Ishikawa (cell line): ENCODE measurements around the gene SLC30A5.
A peak's percentile ranks its signal among the peaks of the same experiment; 100 is the strongest.

ENCODE experiments used
- CEBPB ChIP-seq: IDR thresholded peaks from 2 replicates; pipeline ENCODE4 v1.6.1; 2012
- CREB1 ChIP-seq: IDR thresholded peaks from 2 replicates; pipeline ENCODE4 v1.6.1; 2012; ENCODE audit warnings: low read depth
- EGR1 ChIP-seq: IDR thresholded peaks from 2 replicates; pipeline ENCODE4 v1.6.1; 2012
- EP300 ChIP-seq: IDR thresholded peaks from 2 replicates; pipeline ENCODE4 v1.6.1; 2012; ENCODE audit warnings: borderline replicate concordance
- FOXM1 ChIP-seq: IDR thresholded peaks from 2 replicates; pipeline ENCODE4 v1.6.1; 2012; ENCODE audit warnings: low read depth, borderline replicate concordance
- NFIC ChIP-seq: IDR thresholded peaks from 2 replicates; pipeline ENCODE4 v1.6.1; 2012
- RAD21 ChIP-seq: IDR thresholded peaks from 2 replicates; pipeline ENCODE4 v1.6.1; 2012; ENCODE audit warnings: low read depth
- TAF1 ChIP-seq: IDR thresholded peaks from 2 replicates; pipeline ENCODE4 v1.6.1; 2012; ENCODE audit warnings: low read depth, mild to moderate bottlenecking
- TCF12 ChIP-seq: IDR thresholded peaks from 2 replicates; pipeline ENCODE4 v1.6.1; 2012; ENCODE audit warnings: low read depth
- TEAD4 ChIP-seq: IDR thresholded peaks from 2 replicates; pipeline ENCODE4 v1.6.1; 2012
- YY1 ChIP-seq: IDR thresholded peaks from 2 replicates; pipeline ENCODE4 v1.6.1; 2012; ENCODE audit warnings: low read depth
- ZBTB7A ChIP-seq: IDR thresholded peaks from 2 replicates; pipeline ENCODE4 v1.6.1; 2012; ENCODE audit warnings: low read depth
- TF ChIP-seq, protein P1 (sequence below): IDR thresholded peaks from 2 replicates; pipeline ENCODE4 v1.6.1; 2012; ENCODE audit warnings: low read depth, mild to moderate bottlenecking
- TF ChIP-seq, protein P2 (sequence below): IDR thresholded peaks from 2 replicates; pipeline ENCODE4 v1.6.1; 2012
- TF ChIP-seq, protein P3 (sequence below): IDR thresholded peaks from 2 replicates; pipeline ENCODE4 v1.6.1; 2012

SLC30A5 gene

DNA sequence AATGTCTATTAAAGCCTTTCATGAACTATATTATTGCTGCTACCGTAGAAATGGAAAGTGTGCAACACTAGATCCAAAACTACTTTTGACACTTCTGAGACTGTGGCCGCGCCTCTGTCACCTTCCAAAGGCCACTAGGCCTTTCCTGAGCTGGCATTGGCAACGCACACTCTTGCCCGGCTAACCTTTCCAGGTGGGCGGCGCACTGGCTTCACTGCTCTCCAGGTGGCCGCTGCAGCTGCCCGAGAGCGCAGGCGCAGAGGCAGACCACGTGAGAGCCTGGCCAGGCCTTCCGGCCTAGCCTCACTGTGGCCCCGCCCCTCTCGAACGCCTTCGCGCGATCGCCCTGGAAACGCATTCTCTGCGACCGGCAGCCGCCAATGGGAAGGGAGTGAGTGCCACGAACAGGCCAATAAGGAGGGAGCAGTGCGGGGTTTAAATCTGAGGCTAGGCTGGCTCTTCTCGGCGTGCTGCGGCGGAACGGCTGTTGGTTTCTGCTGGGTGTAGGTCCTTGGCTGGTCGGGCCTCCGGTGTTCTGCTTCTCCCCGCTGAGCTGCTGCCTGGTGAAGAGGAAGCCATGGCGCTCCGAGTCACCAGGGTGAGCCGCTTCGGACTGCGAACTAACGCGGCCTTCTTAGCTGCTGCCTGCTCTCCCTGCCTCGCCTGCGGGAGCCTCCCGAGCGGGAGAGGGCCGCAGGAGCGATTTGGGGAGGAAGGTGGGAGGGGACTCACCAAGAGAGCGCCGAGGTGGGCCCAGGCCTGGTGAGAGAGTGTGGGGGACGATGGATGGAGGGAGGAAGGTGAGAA is 73.1 kb downstream of the SLC30A5 start, which contains the start of gene CCNB1:
TSS of gene CCNB1 (plus strand) at position 465 of the 807 bp plus-strand sequence. CDS start at position 578, 113 bp downstream.
- TF ChIP-seq CEBPB (no peak), EGR1 (no peak), TCF12 (peak; percentile 60), ZBTB7A (no peak; the same call in 1 of the 2 replicates), YY1 (no peak; the same call in 1 of the 2 replicates), CREB1 (peak; percentile 46; the same call in 1 of the 2 replicates), EP300 (peak; percentile 43; the same call in 1 of the 2 replicates), NFIC (no peak; the same call in 1 of the 2 replicates), TAF1 (peak; percentile 85), FOXM1 (peak; percentile 100), RAD21 (0 out of 2 replicates have a peak, but pooled peaks have one; percentile 2), TEAD4 (peak; percentile 46)
- TF ChIP-seq, protein P1, sequence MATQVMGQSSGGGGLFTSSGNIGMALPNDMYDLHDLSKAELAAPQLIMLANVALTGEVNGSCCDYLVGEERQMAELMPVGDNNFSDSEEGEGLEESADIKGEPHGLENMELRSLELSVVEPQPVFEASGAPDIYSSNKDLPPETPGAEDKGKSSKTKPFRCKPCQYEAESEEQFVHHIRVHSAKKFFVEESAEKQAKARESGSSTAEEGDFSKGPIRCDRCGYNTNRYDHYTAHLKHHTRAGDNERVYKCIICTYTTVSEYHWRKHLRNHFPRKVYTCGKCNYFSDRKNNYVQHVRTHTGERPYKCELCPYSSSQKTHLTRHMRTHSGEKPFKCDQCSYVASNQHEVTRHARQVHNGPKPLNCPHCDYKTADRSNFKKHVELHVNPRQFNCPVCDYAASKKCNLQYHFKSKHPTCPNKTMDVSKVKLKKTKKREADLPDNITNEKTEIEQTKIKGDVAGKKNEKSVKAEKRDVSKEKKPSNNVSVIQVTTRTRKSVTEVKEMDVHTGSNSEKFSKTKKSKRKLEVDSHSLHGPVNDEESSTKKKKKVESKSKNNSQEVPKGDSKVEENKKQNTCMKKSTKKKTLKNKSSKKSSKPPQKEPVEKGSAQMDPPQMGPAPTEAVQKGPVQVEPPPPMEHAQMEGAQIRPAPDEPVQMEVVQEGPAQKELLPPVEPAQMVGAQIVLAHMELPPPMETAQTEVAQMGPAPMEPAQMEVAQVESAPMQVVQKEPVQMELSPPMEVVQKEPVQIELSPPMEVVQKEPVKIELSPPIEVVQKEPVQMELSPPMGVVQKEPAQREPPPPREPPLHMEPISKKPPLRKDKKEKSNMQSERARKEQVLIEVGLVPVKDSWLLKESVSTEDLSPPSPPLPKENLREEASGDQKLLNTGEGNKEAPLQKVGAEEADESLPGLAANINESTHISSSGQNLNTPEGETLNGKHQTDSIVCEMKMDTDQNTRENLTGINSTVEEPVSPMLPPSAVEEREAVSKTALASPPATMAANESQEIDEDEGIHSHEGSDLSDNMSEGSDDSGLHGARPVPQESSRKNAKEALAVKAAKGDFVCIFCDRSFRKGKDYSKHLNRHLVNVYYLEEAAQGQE: no peak
- TF ChIP-seq, protein P2, sequence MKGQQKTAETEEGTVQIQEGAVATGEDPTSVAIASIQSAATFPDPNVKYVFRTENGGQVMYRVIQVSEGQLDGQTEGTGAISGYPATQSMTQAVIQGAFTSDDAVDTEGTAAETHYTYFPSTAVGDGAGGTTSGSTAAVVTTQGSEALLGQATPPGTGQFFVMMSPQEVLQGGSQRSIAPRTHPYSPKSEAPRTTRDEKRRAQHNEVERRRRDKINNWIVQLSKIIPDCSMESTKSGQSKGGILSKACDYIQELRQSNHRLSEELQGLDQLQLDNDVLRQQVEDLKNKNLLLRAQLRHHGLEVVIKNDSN: peak; percentile 94
- TF ChIP-seq, protein P3, sequence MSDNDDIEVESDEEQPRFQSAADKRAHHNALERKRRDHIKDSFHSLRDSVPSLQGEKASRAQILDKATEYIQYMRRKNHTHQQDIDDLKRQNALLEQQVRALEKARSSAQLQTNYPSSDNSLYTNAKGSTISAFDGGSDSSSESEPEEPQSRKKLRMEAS: peak; percentile 91

DNA sequence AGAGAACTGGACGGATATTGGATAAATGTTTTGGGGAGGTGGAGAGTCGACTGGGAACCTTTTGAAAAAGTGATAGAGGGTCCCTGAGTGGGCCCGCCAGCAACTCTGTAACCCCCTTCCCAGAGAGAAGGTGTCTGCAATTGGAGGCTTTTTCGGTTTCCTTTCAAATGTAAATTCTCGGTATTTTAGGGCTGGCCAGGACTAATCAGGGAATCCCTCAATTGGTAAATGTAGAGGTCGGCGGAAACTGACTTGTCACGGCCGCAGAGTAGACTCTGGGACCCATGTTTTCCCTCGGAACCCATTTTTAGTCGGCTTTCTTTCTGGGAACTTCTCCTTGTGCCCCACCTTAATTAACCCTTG is 73.7 kb downstream of the SLC30A5 start:
- TF ChIP-seq, protein P1: no peak
- TF ChIP-seq EGR1 (no peak), TAF1 (no peak), TEAD4 (no peak), ZBTB7A (no peak), CREB1 (no peak), FOXM1 (no peak), NFIC (no peak), YY1 (no peak), EP300 (no peak), TCF12 (no peak), CEBPB (no peak), RAD21 (no peak)
- TF ChIP-seq, protein P3: no peak
- TF ChIP-seq, protein P2: no peak

DNA sequence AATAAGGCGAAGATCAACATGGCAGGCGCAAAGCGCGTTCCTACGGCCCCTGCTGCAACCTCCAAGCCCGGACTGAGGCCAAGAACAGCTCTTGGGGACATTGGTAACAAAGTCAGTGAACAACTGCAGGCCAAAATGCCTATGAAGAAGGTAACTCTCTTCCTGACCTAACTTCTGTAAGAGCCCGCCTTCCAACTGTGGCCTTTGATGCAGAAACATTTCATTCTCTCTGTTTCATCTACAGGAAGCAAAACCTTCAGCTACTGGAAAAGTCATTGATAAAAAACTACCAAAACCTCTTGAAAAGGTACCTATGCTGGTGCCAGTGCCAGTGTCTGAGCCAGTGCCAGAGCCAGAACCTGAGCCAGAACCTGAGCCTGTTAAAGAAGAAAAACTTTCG is 74.1 kb downstream of the SLC30A5 start:
- TF ChIP-seq, protein P3: no peak
- no peak for TF ChIP-seq YY1
- TF ChIP-seq NFIC: no peak
- TF ChIP-seq EP300: no peak
- TF ChIP-seq TCF12: no peak
- TF ChIP-seq, protein P2: no peak
- no peak for TF ChIP-seq TEAD4
- TF ChIP-seq, protein P1: no peak
- TF ChIP-seq RAD21: no peak
- no peak for TF ChIP-seq EGR1
- no peak for TF ChIP-seq FOXM1
- TF ChIP-seq CEBPB: no peak
- TF ChIP-seq TAF1: no peak
- TF ChIP-seq ZBTB7A: no peak
- TF ChIP-seq CREB1: no peak
